Heart left ventricle (tissue), 16 donors: ENCODE results near the gene ABCC8. TPM values are rescaled to one million over a fixed set of nuclear protein-coding genes. Genes with fewer than 3 reads are reported as not detected.
A peak's percentile ranks its signal among the peaks of the same experiment; 100 is the strongest.

Source experiments
- ATAC-seq, 4 donors: fragments of 200-7000 bp; cut with Tn5 transposase; one replicate each; pipeline ENCODE4 v1.9.1; 2020 to 2022; ENCODE audit warnings: moderate library complexity in 4 of 4, mild to moderate bottlenecking in 3 of 4, moderate number of reproducible peaks in 1 of 4
- DNase-seq, 5 donors: peaks; one replicate each; pipeline ENCODE4 v3.0.0-alpha.2; 2020
- H3K27ac ChIP-seq, 12 donors: fragments of 200-600 bp; sonication (generic) in 4 of 12; one replicate each; pipeline versions ENCODE4 v1.5.0 to v1.8.0; 2016 to 2022; ENCODE audit warnings: mild to moderate bottlenecking in 2 of 12
- H3K27me3 ChIP-seq, 9 donors: fragments of 200-600 bp; sonication (generic) in 2 of 9; one replicate each; pipeline versions ENCODE4 v1.5.1 to v1.8.0; 2016 to 2022; ENCODE audit warnings: mild to moderate bottlenecking in 3 of 9
- H3K36me3 ChIP-seq, 9 donors: fragments of 200-600 bp; sonication (generic) in 2 of 9; one replicate each; pipeline versions ENCODE4 v1.5.0 to v1.8.0; 2018 to 2022; ENCODE audit warnings: mild to moderate bottlenecking in 2 of 9
- H3K4me1 ChIP-seq, 12 donors: fragments of 200-600 bp; sonication (generic) in 4 of 12; one replicate each; pipeline versions ENCODE4 v1.5.0 to v1.8.0; 2016 to 2022; ENCODE audit warnings: mild to moderate bottlenecking in 3 of 12
- H3K4me3 ChIP-seq, 12 donors: fragments of 200-600 bp; sonication (generic) in 4 of 12; one replicate each; pipeline versions ENCODE4 v1.5.0 to v1.8.0; 2017 to 2022; ENCODE audit warnings: mild to moderate bottlenecking in 9 of 12, moderate library complexity in 4 of 12
- H3K9me3 ChIP-seq, 12 donors: fragments of 200-600 bp; sonication (generic) in 4 of 12; one replicate each; pipeline versions ENCODE4 v1.5.0 to v1.8.0; 2016 to 2022; ENCODE audit warnings: mild to moderate bottlenecking in 1 of 12
- CTCF ChIP-seq, 12 donors: fragments of 200-600 bp; sonication (generic) in 4 of 12; IDR thresholded peaks; one replicate each; pipeline versions ENCODE4 v1.5.0 to v1.8.0; 2018 to 2022; ENCODE audit warnings: antibody characterized with exemption in 12 of 12, mild to moderate bottlenecking in 5 of 12
- POLR2A ChIP-seq, 2 donors: fragments of 450-650 bp; IDR thresholded peaks; one replicate each; pipeline ENCODE4 v1.6.1; 2017; ENCODE audit warnings: antibody characterized with exemption in 2 of 2, mild to moderate bottlenecking in 2 of 2, moderate library complexity in 2 of 2
- WGBS, 4 donors: extraction: QIAGEN DNeasy Blood & Tissue Kit in 2 of 4; methylation state at CpG; one replicate each; pipeline versions ENCODE4 v1.1.5 to v1.1.7; 2013 to 2018; 5-methylcytosine and 5-hydroxymethylcytosine counted together
- intact Hi-C, 10 donors: fragments of 100-400 bp; cut with DNase I; formaldehyde crosslinking; loops; one replicate each; pipeline versions ENCODE4 v1.11.1 to v1.14.2; 2022
- polyA plus RNA-seq, 2 donors: library from polyadenylated mRNA; stranded (reverse); fragments of 200-250 nt; gene quantifications; one replicate each; pipeline ENCODE4 v1.2.3, GENCODE V29; 2013
- total RNA-seq, 9 donors: library from RNA; depleted of rRNA in 2 of 9; stranded (reverse); fragments of >200 nt in 2 of 9; fragmentation: NEBNext Ultra II Directional in 3 of 9; extraction: Animal tissue kit (Norgen Biotek cat#: 25700) in 3 of 9; gene quantifications; one replicate each; pipeline versions ENCODE4 v1.1.0 to v1.2.4, GENCODE V29; 2016 to 2023
- donor health status: ischemic (EF 13 %, LVEDD 7.1; RV severe dilation, severe dysfunction).
- donor health status: healthy with polysubstance abuse.
- donor health status: DM: no; HTN: yes; CAD: no.
- donor health status: DM: no; HTN: no; CAD: no.
- donor health status: ischemic (EF 25% LVEDD 6.9; RV normal size, moderate dysfunction).
- donor health status: ischemic (EF 25% LVEDD 5.7; RV mildly dilated, moderate dysfunction).
- donor health status: healthy.
- donor health status: DM: yes; HTN: yes; CAD: no.
- donor health status: ischemic (EF 35%, LVEDD 5.7; RV mildly dilated, moderate dysfunction).
- donor health status: nonischemic (EF 11% LVEDD 7.7; RV severe dilation, severe dysfunction).
- donor health status: DM: yes; HTN: yes; CAD: no.
- donor health status: PGD.
- donor health status: ischemic (EF 29% LVEDD 5.4; RV normal size, mild dysfunction).
- donor health status: nonischemic (EF 23%, LVEDD 6.1; RV moderate dilation, normal function).

The ABCC8 gene
- total and polyA plus RNA-seq, 11 donors = 0.69 to 9.6 (median 3.6) TPM

- peaks cover 0 to 15% (median 0%) of the 10 kb centered on the region in 9 donors for H3K27me3 ChIP-seq
- H3K27ac ChIP-seq = peak within 1 kb of the TSS in 10 of 12 donors; percentile 8 to 77 (median 50)
- 2 to 5% (median 4%) methylated on average over 32 to 53 of the region's 53 CpGs for WGBS, 4 donors
- DNase-seq = peak in 1 of 5 donors; percentile 27
- H3K36me3 ChIP-seq = no peaks in the 10 kb centered on the region
- intact Hi-C loops = loop anchor here in 1 of 10 donors (1.0 kb wide), 1 partner anchor 116 kb away; no protein-coding TSS in a partner anchor
- TF ChIP-seq CTCF (IDR thresholded peaks at IDR 0.05) (no peak), POLR2A (IDR thresholded peaks at IDR 0.05) (no peak)
- peak in 2 of 4 donors; percentile 7 to 30 for ATAC-seq
- H3K4me1 ChIP-seq = peaks cover 0 to 39% (median 11%) of the 10 kb centered on the region in 12 donors
- no peaks in the 10 kb centered on the region for H3K9me3 ChIP-seq
- H3K4me3 ChIP-seq = peak within 1 kb of the TSS; percentile 15 to 68 (median 56)
These were observed 87.9 kb downstream of the ABCC8 start, which contains the start of gene KCNJ11 for GRCh38 chr11:17388609-17389210. Gene KCNJ11, minus strand, starts transcription at chr11:17388659. Its CDS starts 568 bp downstream, at chr11:17388091.

GRCh38 chr11:17387811-17388210, 88.8 kb downstream of the ABCC8 start:
- Histone ChIP-seq H3K27me3 (peaks cover 0 to 15% (median 0%) of the 10 kb centered on the region in 9 donors), H3K9me3 (no peaks in the 10 kb centered on the region), H3K4me3 (no peak overlapping the region), H3K27ac (peak overlapping the region in 1 of 12 donors; percentile 77), H3K36me3 (no peaks in the 10 kb centered on the region), H3K4me1 (peaks cover 0 to 40% (median 13%) of the 10 kb centered on the region in 12 donors)
- TF ChIP-seq CTCF (IDR thresholded peaks at IDR 0.05) = no peak
- TF ChIP-seq POLR2A (IDR thresholded peaks at IDR 0.05) = no peak
- intact Hi-C loops = loop anchor here in 2 of 10 donors (2.0 kb wide), 1 partner anchor 117 kb away; no protein-coding TSS in a partner anchor
- WGBS, 4 donors = 72 to 94% (median 92%) methylated on average over 6 to 20 of the region's 20 CpGs
- DNase-seq (no peak), ATAC-seq (no peak)

DNA sequence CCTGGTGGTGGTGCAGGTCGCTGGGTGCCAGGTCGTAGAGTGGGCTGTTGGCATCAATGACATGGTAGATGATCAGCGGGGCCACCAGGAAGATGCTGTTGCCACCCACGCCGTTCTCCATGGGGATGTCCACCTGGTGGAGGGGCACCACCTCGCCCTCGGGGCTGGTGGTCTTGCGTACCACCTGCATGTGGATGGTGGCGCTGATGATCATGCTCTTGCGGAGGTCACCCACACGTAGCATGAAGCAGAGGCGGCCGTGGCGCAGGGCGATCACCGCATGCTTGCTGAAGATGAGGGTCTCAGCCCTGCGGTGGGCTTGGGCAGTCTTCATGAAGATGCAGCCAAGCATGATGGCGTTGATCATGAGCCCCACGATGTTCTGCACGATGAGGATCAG, 89.4 kb downstream of the ABCC8 start:
- no peaks in the 10 kb centered on the region for H3K36me3 ChIP-seq
- WGBS, 4 donors = 96 to 98% (median 96%) methylated on average over 11 to 20 of the region's 20 CpGs
- TF ChIP-seq CTCF (IDR thresholded peaks at IDR 0.05) (no peak), POLR2A (IDR thresholded peaks at IDR 0.05) (no peak)
- no peak overlapping the region for H3K4me3 ChIP-seq
- peak overlapping the region in 1 of 12 donors; percentile 90 for H3K27ac ChIP-seq
- no peaks in the 10 kb centered on the region for H3K9me3 ChIP-seq
- peaks cover 0 to 15% (median 0%) of the 10 kb centered on the region in 9 donors for H3K27me3 ChIP-seq
- peaks cover 0 to 40% (median 13%) of the 10 kb centered on the region in 12 donors for H3K4me1 ChIP-seq
- no peak for DNase-seq
- ATAC-seq = no peak
- intact Hi-C loops = loop anchor here in 2 of 10 donors (2.0 kb wide), 1 partner anchor 118 kb away; no protein-coding TSS in a partner anchor
